IMR-90 (cell line): ENCODE results near the gene WARS2. TPM values are rescaled to one million over a fixed set of nuclear protein-coding genes. Genes with fewer than 3 reads are reported as not detected.

Experiments used
- ATAC-seq: fragments of 200-7000 bp; cut with Tn5 transposase; 2 replicates; pipeline ENCODE4 v1.9.1; 2020; ENCODE audit warnings: low read depth, mild to moderate bottlenecking, moderate library complexity
- BruUV-seq: library from RNA; stranded (reverse); fragments of 400-500 nt; replicated peaks from 2 replicates; lab custom pipeline; 2021; lab: Mats Ljungman, UMichigan
- CTCF ChIA-PET: fragments of 300-600 bp; formaldehyde crosslinking; extraction: SDS; loops from one replicate; lab custom pipeline; 2021; ENCODE audit warnings: antibody characterized with exemption; lab: Yijun Ruan, JAX
- POLR2A ChIA-PET: fragments of 300-600 bp; sonication (Branson Sonifier 250); formaldehyde crosslinking; loops from one replicate; lab custom pipeline; 2022; ENCODE audit warnings: antibody characterized with exemption; ENCODE audit not compliant: unreplicated experiment; lab: Charles Lee
- DNase-seq: peaks from one replicate; pipeline ENCODE4 v3.0.0; 2013
- H2AFZ ChIP-seq: replicated peaks from 2 replicates; pipeline ENCODE3; 2013; ENCODE audit warnings: low read length, mild to moderate bottlenecking; ENCODE audit not compliant: poor library complexity
- H2AK5ac ChIP-seq: 2 replicates; pipeline ENCODE4 v1.6.1; 2013; ENCODE audit warnings: low read depth, low read length, inconsistent platforms
- H2AK9ac ChIP-seq: replicated peaks from 2 replicates; pipeline ENCODE3; 2013; ENCODE audit warnings: mild to moderate bottlenecking, low read depth, low read length, moderate library complexity; ENCODE audit not compliant: poor library complexity
- H2BK120ac ChIP-seq: 2 replicates; pipeline ENCODE4 v1.6.1; 2013; ENCODE audit warnings: low read depth, low read length, inconsistent platforms
- H2BK15ac ChIP-seq: 3 replicates; pipeline ENCODE4 v1.6.1; 2013; ENCODE audit warnings: low read depth, low read length, inconsistent platforms
- H2BK20ac ChIP-seq: 2 replicates; pipeline ENCODE4 v1.6.1; 2013; ENCODE audit warnings: low read depth, mild to moderate bottlenecking, inconsistent platforms, low read length, moderate library complexity
- H2BK5ac ChIP-seq: 2 replicates; pipeline ENCODE4 v1.6.1; 2013; ENCODE audit warnings: mild to moderate bottlenecking, low read depth, low read length, inconsistent platforms; ENCODE audit not compliant: poor library complexity, severe bottlenecking
- H3K14ac ChIP-seq: replicated peaks from 2 replicates; pipeline ENCODE4 v1.6.1; 2013; ENCODE audit warnings: low read depth, low read length, inconsistent platforms
- H3K18ac ChIP-seq: 2 replicates; pipeline ENCODE4 v1.6.1; 2013; ENCODE audit warnings: low read depth, low read length, control low read depth
- H3K23ac ChIP-seq: 2 replicates; pipeline ENCODE4 v1.6.1; 2013; ENCODE audit warnings: low read depth, low read length, inconsistent platforms
- H3K27ac ChIP-seq: 2 replicates; pipeline ENCODE4 v1.5.1; 2013; ENCODE audit warnings: mild to moderate bottlenecking, control low read depth, low read length; ENCODE audit not compliant: insufficient read depth
- H3K27me3 ChIP-seq: 2 replicates; pipeline ENCODE4 v1.6.1; 2013; ENCODE audit warnings: low read length; ENCODE audit not compliant: control insufficient read depth, insufficient read depth
- H3K36me3 ChIP-seq: 2 replicates; pipeline ENCODE4 v1.6.1; 2013; ENCODE audit warnings: low read length, mixed read lengths; ENCODE audit not compliant: control insufficient read depth, insufficient read depth
- H3K4ac ChIP-seq: 2 replicates; pipeline ENCODE4 v1.6.1; 2013; ENCODE audit warnings: low read depth, low read length, inconsistent platforms
- H3K4me1 ChIP-seq: 2 replicates; pipeline ENCODE4 v1.6.1; 2013; ENCODE audit warnings: low read length, mixed read lengths; ENCODE audit not compliant: control insufficient read depth, insufficient read depth
- H3K4me2 ChIP-seq: 2 replicates; pipeline ENCODE4 v1.6.1; 2013; ENCODE audit warnings: low read depth, mild to moderate bottlenecking, control low read depth, low read length, moderate library complexity
- H3K4me3 ChIP-seq: 2 replicates; pipeline ENCODE4 v1.5.1; 2013; ENCODE audit warnings: low read depth, mild to moderate bottlenecking, control low read depth, low read length, moderate library complexity; ENCODE audit not compliant: insufficient read depth
- H3K56ac ChIP-seq: 2 replicates; pipeline ENCODE4 v1.6.1; 2013; ENCODE audit warnings: low read length, inconsistent platforms; ENCODE audit not compliant: insufficient read depth; ENCODE audit errors: extremely low read depth
- H3K79me1 ChIP-seq, 2 experiments: 2 replicates each; pipeline ENCODE4 v1.6.1; 2013; ENCODE audit warnings: low read length in 2 of 2, inconsistent platforms in 1 of 2, low read depth in 1 of 2
- H3K9ac ChIP-seq: 2 replicates; pipeline ENCODE4 v1.6.1; 2013; ENCODE audit warnings: low read depth, low read length, control low read depth
- H3K9me1 ChIP-seq: 2 replicates; pipeline ENCODE4 v1.6.1; 2013; ENCODE audit warnings: low read length, inconsistent platforms; ENCODE audit not compliant: insufficient read depth
- H3K9me3 ChIP-seq: 2 replicates; pipeline ENCODE4 v1.6.1; 2013; ENCODE audit warnings: low read length; ENCODE audit not compliant: control insufficient read depth, insufficient read depth
- H4K20me1 ChIP-seq: 2 replicates; pipeline ENCODE4 v1.6.1; 2013; ENCODE audit warnings: low read length, inconsistent platforms; ENCODE audit not compliant: insufficient read depth
- H4K5ac ChIP-seq: 2 replicates; pipeline ENCODE4 v1.6.1; 2013; ENCODE audit warnings: mild to moderate bottlenecking, low read depth, low read length, control low read depth
- H4K8ac ChIP-seq, 2 experiments: 2 replicates each; pipeline ENCODE4 v1.6.1; 2013; ENCODE audit warnings: low read depth in 2 of 2, low read length in 2 of 2, control low read depth in 1 of 2, inconsistent platforms in 1 of 2
- H4K91ac ChIP-seq: 2 replicates; pipeline ENCODE4 v1.6.1; 2013; ENCODE audit warnings: low read depth, low read length, inconsistent platforms; ENCODE audit not compliant: insufficient read depth
- CHD1 ChIP-seq: IDR thresholded peaks from 2 replicates; pipeline ENCODE4 v1.6.1; 2012; ENCODE audit warnings: low read depth, low read length, improper control_type of control experiment
- CTCF ChIP-seq: conservative IDR thresholded peaks from 2 replicates; pipeline ENCODE4 v1.5.1; 2012; ENCODE audit warnings: mild to moderate bottlenecking, low read depth, low read length, improper control_type of control experiment
- MAFK ChIP-seq: IDR thresholded peaks from 2 replicates; pipeline ENCODE4 v1.6.1; 2012; ENCODE audit warnings: low read depth, low read length, improper control_type of control experiment
- MXI1 ChIP-seq: IDR thresholded peaks from 2 replicates; pipeline ENCODE4 v1.6.1; 2012; ENCODE audit warnings: low read depth, mild to moderate bottlenecking, low read length, moderate library complexity, borderline replicate concordance
- NFE2L2 ChIP-seq: fragments of 150-350 bp; IDR thresholded peaks from 2 replicates; pipeline ENCODE4 v1.6.1; 2016; ENCODE audit warnings: low read depth, mild to moderate bottlenecking, low read length
- RAD21 ChIP-seq: IDR thresholded peaks from 2 replicates; pipeline ENCODE4 v1.6.1; 2012; ENCODE audit warnings: low read length, improper control_type of control experiment
- RFX5 ChIP-seq: IDR thresholded peaks from 2 replicates; pipeline ENCODE4 v1.8.0; 2012; ENCODE audit warnings: low read depth, mild to moderate bottlenecking, low read length, moderate library complexity
- WGBS, 2 experiments: methylation state at CpG; one replicate each; pipeline versions ENCODE4 v1.1.5 to v1.1.7; 2013; ENCODE audit warnings: missing lambda C conversion rate in 2 of 2; ENCODE audit not compliant: insufficient read length in 1 of 2; ENCODE audit errors: extremely low coverage in 2 of 2; 5-methylcytosine and 5-hydroxymethylcytosine counted together
- dilution Hi-C: fragments of 300-500 bp; cut with HindIII; formaldehyde crosslinking; loops from one replicate; pipeline ENCODE4 v1.14.3; 2018; ENCODE audit warnings: low sequenced_read_pairs; ENCODE audit not compliant: unreplicated experiment
- in situ Hi-C: fragments of 300-500 bp; cut with MboI; formaldehyde crosslinking; loops from 3 replicates; pipeline ENCODE4 v1.14.3; 2019; ENCODE audit warnings: low sequenced_read_pairs, inconsistent platforms, mixed read lengths
- intact Hi-C: fragments of 100-400 bp; cut with micrococcal nuclease; formaldehyde crosslinking; loops from 2 replicates; pipeline ENCODE4 v1.10.0; 2022
- polyA plus RNA-seq, 3 experiments: library from polyadenylated mRNA; depleted of rRNA; stranded (reverse); fragments of >200 nt; gene quantifications; 2 replicates each; pipeline ENCODE4 v1.2.3, GENCODE V29; 2012; ENCODE audit warnings: low replicate concordance in 1 of 3
- total RNA-seq: library from RNA; depleted of rRNA; stranded (reverse); fragments of >200 nt; gene quantifications from 2 replicates; pipeline ENCODE4 v1.2.3, GENCODE V29; 2012
- TF ChIP-seq, protein P1 (sequence below): fragments of 150-350 bp; IDR thresholded peaks from 2 replicates; pipeline ENCODE4 v1.6.1; 2017; ENCODE audit warnings: mild to moderate bottlenecking, antibody characterized with exemption, low read length, low read depth

The WARS2 gene
- total and polyA plus RNA-seq, 2 of the 4 experiments (the other 2 are of a cell fraction): 5.7 to 20.3 TPM

GRCh38 chr1:118993700-118994026 lies 146.8 kb downstream of the WARS2 start:
- Histone ChIP-seq H3K23ac (no peak overlapping the region), H3K27me3 (peaks cover 96% of the 10 kb centered on the region), H2BK15ac (no peak overlapping the region), H3K4me2 (no peak overlapping the region), H3K4ac (no peak overlapping the region), H3K9me3 (peaks cover 24% of the 10 kb centered on the region), H4K20me1 (no peaks in the 10 kb centered on the region), H3K9ac (no peak overlapping the region), H3K14ac (no peak overlapping the region), H3K79me1 (no peaks in the 10 kb centered on the region), H4K8ac (no peak overlapping the region), H2AK9ac (no peak overlapping the region), H2BK5ac (no peak overlapping the region), H2BK120ac (no peak overlapping the region), H3K9me1 (no peaks in the 10 kb centered on the region), H3K36me3 (no peaks in the 10 kb centered on the region), H2BK20ac (no peak overlapping the region), H3K4me1 (no peaks in the 10 kb centered on the region), H3K56ac (no peak overlapping the region), H4K5ac (no peak overlapping the region), H3K4me3 (no peak overlapping the region), H2AFZ (no peak overlapping the region), H2AK5ac (no peak overlapping the region), H4K91ac (no peak overlapping the region), H3K18ac (no peak overlapping the region), H3K27ac (no peak overlapping the region)
- CTCF ChIA-PET: no interaction called here
- BruUV-seq: no TSS peak
- intact Hi-C loops (no loop called here), dilution Hi-C loops (no loop called here), in situ Hi-C loops (no loop called here)
- WGBS, 2 experiments: 9% methylated on average over 5 of the region's 9 CpGs; no CpG with 5 or more reads in 1 of the 2 experiments
- no peak for DNase-seq
- POLR2A ChIA-PET: no interaction called here
- no peak for TF ChIP-seq MXI1
- no peak for TF ChIP-seq RAD21
- no peak for TF ChIP-seq RFX5
- no peak for TF ChIP-seq CTCF
- TF ChIP-seq CHD1: no peak
- TF ChIP-seq, protein P1, sequence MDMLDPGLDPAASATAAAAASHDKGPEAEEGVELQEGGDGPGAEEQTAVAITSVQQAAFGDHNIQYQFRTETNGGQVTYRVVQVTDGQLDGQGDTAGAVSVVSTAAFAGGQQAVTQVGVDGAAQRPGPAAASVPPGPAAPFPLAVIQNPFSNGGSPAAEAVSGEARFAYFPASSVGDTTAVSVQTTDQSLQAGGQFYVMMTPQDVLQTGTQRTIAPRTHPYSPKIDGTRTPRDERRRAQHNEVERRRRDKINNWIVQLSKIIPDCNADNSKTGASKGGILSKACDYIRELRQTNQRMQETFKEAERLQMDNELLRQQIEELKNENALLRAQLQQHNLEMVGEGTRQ: no peak
- no peak for TF ChIP-seq NFE2L2
- TF ChIP-seq MAFK: no peak
- ATAC-seq: no peak
